Heart right ventricle (tissue), 16 donors: ENCODE data around the gene MYO10. TPM values are rescaled to one million over a fixed set of nuclear protein-coding genes. Genes with fewer than 3 reads are reported as not detected.
A peak's percentile ranks its signal among the peaks of the same experiment; 100 is the strongest.

Experiments used
- ATAC-seq, 8 donors: fragments of 200-7000 bp; cut with Tn5 transposase; one replicate each; pipeline ENCODE4 v1.9.1; 2020; ENCODE audit warnings: mild to moderate bottlenecking in 8 of 8, moderate library complexity in 8 of 8, moderate number of reproducible peaks in 1 of 8
- DNase-seq, 2 donors: peaks; one replicate each; pipeline ENCODE4 v3.0.0-alpha.2; 2020
- H3K27ac ChIP-seq, 10 donors: fragments of 200-600 bp; sonication (generic) in 2 of 10; one replicate each; pipeline versions ENCODE4 v1.5.0 to v1.8.0; 2020 to 2022; ENCODE audit warnings: mild to moderate bottlenecking in 3 of 10
- H3K27me3 ChIP-seq, 7 donors: fragments of 200-600 bp; one replicate each; pipeline ENCODE4 v1.8.0; 2021 to 2022; ENCODE audit warnings: mild to moderate bottlenecking in 2 of 7
- H3K36me3 ChIP-seq, 9 donors: fragments of 200-600 bp; sonication (generic) in 1 of 9; one replicate each; pipeline versions ENCODE4 v1.5.0 to v1.8.0; 2020 to 2022; ENCODE audit warnings: mild to moderate bottlenecking in 2 of 9
- H3K4me1 ChIP-seq, 9 donors: fragments of 200-600 bp; sonication (generic) in 1 of 9; one replicate each; pipeline versions ENCODE4 v1.5.0 to v1.8.0; 2020 to 2022; ENCODE audit warnings: mild to moderate bottlenecking in 4 of 9
- H3K4me3 ChIP-seq, 10 donors: fragments of 200-600 bp; sonication (generic) in 2 of 10; one replicate each; pipeline versions ENCODE4 v1.5.0 to v1.8.0; 2020 to 2022; ENCODE audit warnings: mild to moderate bottlenecking in 7 of 10, moderate library complexity in 2 of 10
- H3K9me3 ChIP-seq, 11 donors: fragments of 200-600 bp in 10 of 11; sonication (generic) in 2 of 11; one replicate each; pipeline versions ENCODE4 v1.5.0 to v1.8.0; 2013 to 2022; ENCODE audit warnings: mild to moderate bottlenecking in 2 of 11, control low read depth in 1 of 11, moderate library complexity in 1 of 11
- CTCF ChIP-seq, 9 donors: fragments of 200-600 bp; sonication (generic) in 2 of 9; IDR thresholded peaks; one replicate each; pipeline versions ENCODE4 v1.5.0 to v1.8.0; 2021 to 2022; ENCODE audit warnings: antibody characterized with exemption in 9 of 9, mild to moderate bottlenecking in 5 of 9, moderate library complexity in 1 of 9
- WGBS, 2 donors: extraction: QIAGEN DNeasy Blood & Tissue Kit; methylation state at CpG; one replicate each; pipeline ENCODE4 v1.1.7; 2013; ENCODE audit warnings: inconsistent platforms in 1 of 2; 5-methylcytosine and 5-hydroxymethylcytosine counted together
- intact Hi-C, 10 donors: fragments of 100-400 bp; cut with DNase I; formaldehyde crosslinking; loops; one replicate each; pipeline versions ENCODE4 v1.11.1 to v1.14.2; 2022
- polyA plus RNA-seq, 2 donors: library from polyadenylated mRNA; stranded (reverse); fragments of 200-250 nt; gene quantifications; one replicate each; pipeline ENCODE4 v1.2.3, GENCODE V29; 2013
- total RNA-seq, 10 donors: library from RNA; stranded (reverse); fragmentation: NEBNext Ultra II Directional in 3 of 10; extraction: Animal tissue kit (Norgen Biotek cat#: 25700) in 3 of 10; gene quantifications; one replicate each; pipeline versions ENCODE4 v1.2.1 to v1.2.4, GENCODE V29; 2021 to 2023
- donor health status: Arrhythmogenic right ventricular cardiomyopathy.
- donor health status: ischemic (EF 13 %, LVEDD 7.1; RV severe dilation, severe dysfunction).
- donor health status: healthy with polysubstance abuse.
- donor health status: DM: no; HTN: yes; CAD: no.
- donor health status: DM: no; HTN: no; CAD: no.
- donor health status: ischemic (EF 25% LVEDD 6.9; RV normal size, moderate dysfunction).
- donor health status: ischemic (EF 25% LVEDD 5.7; RV mildly dilated, moderate dysfunction).
- donor health status: healthy.
- donor health status: DM: yes; HTN: yes; CAD: no.
- donor health status: Ischemic cardiomyopathy.
- donor health status: ischemic (EF 35%, LVEDD 5.7; RV mildly dilated, moderate dysfunction).
- donor health status: nonischemic (EF 11% LVEDD 7.7; RV severe dilation, severe dysfunction).
- donor health status: DM: yes; HTN: yes; CAD: no.
- donor health status: PGD.
- donor health status: ischemic (EF 29% LVEDD 5.4; RV normal size, mild dysfunction).
- donor health status: nonischemic (EF 23%, LVEDD 6.1; RV moderate dilation, normal function).

Gene MYO10
- total and polyA plus RNA-seq, 12 donors, result 1.2 to 8.2 (median 4.6) TPM

DNA sequence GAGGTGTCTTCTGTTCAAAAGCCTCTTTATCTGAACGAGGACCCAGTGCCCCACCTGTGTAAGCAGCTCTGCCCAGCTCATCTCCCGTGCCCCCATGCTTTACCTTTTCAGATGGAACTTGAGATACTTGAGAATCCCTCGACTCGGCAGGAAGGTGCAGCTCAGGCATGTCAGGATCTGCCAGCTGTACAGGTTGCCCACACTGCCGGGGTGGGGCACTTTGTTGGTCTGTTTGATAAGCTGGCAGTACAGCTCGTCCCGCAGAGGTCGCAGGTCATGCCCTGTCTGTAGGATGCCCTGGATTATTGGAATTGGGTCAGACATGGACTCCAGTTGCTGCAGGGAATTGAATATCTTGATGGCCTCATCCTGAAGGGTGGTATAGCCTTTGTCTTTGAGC lies 261.3 kb downstream of the MYO10 start:
- Histone ChIP-seq H3K9me3 (no peaks in the 10 kb centered on the region), H3K4me1 (peaks cover 0 to 5% (median 0%) of the 10 kb centered on the region in 9 donors), H3K4me3 (no peak overlapping the region), H3K36me3 (peaks cover 0 to 88% (median 0%) of the 10 kb centered on the region in 9 donors), H3K27ac (no peak overlapping the region), H3K27me3 (no peaks in the 10 kb centered on the region)
- no peak for TF ChIP-seq CTCF (IDR thresholded peaks at IDR 0.05)
- intact Hi-C loops, result loop anchor here in 1 of 10 donors (5.0 kb wide), 1 partner anchor 122 kb away; no protein-coding TSS in a partner anchor
- DNase-seq (no peak), ATAC-seq (peak in 1 of 8 donors; percentile 39)
- WGBS, 2 donors, result 93% methylated on average over 8 of the region's 8 CpGs

DNA sequence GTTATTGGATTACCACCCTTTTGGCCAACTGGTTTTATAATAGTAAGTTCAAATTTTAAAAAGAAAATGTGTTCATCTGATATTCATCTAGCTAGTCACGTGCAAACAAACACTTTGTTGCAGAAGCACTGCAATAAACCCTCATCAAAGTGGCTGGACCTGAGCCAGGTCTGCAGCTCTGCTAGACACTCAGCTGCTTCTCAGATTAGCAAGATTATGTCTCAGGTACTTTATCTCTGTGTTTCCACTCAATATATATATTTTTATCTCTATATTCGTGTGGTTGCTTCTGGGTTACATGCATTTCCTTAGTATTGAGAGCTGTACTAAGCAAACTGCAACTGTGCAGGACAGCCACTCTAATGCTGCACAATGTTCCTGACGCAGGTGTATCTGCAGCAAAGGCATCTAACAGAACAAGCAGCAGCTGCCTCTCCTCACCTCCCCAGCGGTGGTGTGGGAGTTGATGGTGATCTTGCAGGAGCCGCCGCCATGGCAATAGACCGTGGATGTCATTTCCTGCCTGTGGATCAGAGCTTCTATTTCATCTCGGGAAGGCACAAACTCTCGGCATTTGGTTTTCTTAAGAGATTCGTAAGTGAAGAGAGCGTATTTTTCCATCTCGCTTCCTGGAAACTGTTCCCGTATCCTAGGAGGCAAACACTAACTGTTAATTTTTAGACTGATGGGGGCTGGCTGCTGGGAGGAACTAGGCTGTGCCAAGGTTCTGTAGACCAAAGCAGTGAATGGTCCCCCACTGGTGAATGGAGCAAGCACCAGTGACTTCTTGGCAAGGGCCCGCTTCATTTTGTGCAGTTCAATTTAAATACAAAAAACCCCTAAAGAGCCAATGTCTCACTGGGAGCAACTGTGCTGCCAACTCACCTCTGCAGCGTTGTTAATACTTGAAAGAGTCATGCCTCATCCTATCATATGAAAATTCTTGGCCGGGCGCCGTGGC lies 262.6 kb downstream of the MYO10 start:
- H3K9me3 ChIP-seq, result no peaks in the 10 kb centered on the region
- no peak for TF ChIP-seq CTCF (IDR thresholded peaks at IDR 0.05)
- peaks cover 0 to 13% (median 5%) of the 10 kb centered on the region in 9 donors for H3K4me1 ChIP-seq
- intact Hi-C loops, result loop anchor here in 1 of 10 donors (5.0 kb wide), 1 partner anchor 121 kb away; no protein-coding TSS in a partner anchor
- H3K27ac ChIP-seq, result no peak overlapping the region
- peaks cover 0 to 82% (median 0%) of the 10 kb centered on the region in 9 donors for H3K36me3 ChIP-seq
- ATAC-seq, result no peak
- 77 to 81% methylated on average over 18 of the region's 18 CpGs for WGBS, 2 donors
- no peak overlapping the region for H3K4me3 ChIP-seq
- no peaks in the 10 kb centered on the region for H3K27me3 ChIP-seq
- no peak for DNase-seq

- 67 to 70% methylated on average over 7 of the region's 7 CpGs for WGBS, 2 donors
- H3K36me3 ChIP-seq, result peaks cover 0 to 81% (median 0%) of the 10 kb centered on the region in 9 donors
- intact Hi-C loops, result loop anchor here in 1 of 10 donors (5.0 kb wide), 1 partner anchor 119 kb away; no protein-coding TSS in a partner anchor
Observed at GRCh38 chr5:16671208-16671607, 264.9 kb downstream of the MYO10 start.

More at GRCh38 chr5:16671208-16671607, 264.9 kb downstream of the MYO10 start:
- DNase-seq (no peak), ATAC-seq (no peak)
- Histone ChIP-seq H3K27me3 (no peaks in the 10 kb centered on the region), H3K4me1 (peaks cover 0 to 32% (median 17%) of the 10 kb centered on the region in 9 donors), H3K9me3 (no peaks in the 10 kb centered on the region), H3K27ac (no peak overlapping the region), H3K4me3 (no peak overlapping the region)
- TF ChIP-seq CTCF (IDR thresholded peaks at IDR 0.05), result no peak
